ENCODE results near the gene ILKAP.

Gene ILKAP

GRCh38 chr2:238154570-238154969 is 48.9 kb downstream of the ILKAP start:
- no peak for DNase-seq (ENCODE audit: low read depth, low spot score)
- Histone ChIP-seq H3K4me3 (ENCODE audit: insufficient read length, low read depth) (no peak overlapping the region), H3K4me1 (ENCODE audit: insufficient read depth, insufficient read length) (peaks cover 16% of the 10 kb centered on the region), H3K36me3 (ENCODE audit: insufficient read depth, insufficient read length, low read length) (no peaks in the 10 kb centered on the region), H3K27me3 (ENCODE audit: insufficient read depth, insufficient read length) (peaks cover 5% of the 10 kb centered on the region), H3K9me3 (ENCODE audit: insufficient read depth, low read length) (peaks cover 7% of the 10 kb centered on the region; the same call in 1 of the 2 replicates), H3K9ac (ENCODE audit: insufficient read length, low read depth) (no peak overlapping the region)
- TF ChIP-seq ZNF274 (IDR thresholded peaks at IDR 0.05; ENCODE audit: low read depth, low read length): no peak
- TF ChIP-seq YY1 (IDR thresholded peaks at IDR 0.05; ENCODE audit: insufficient read depth, insufficient read length): no peak
- no peak for TF ChIP-seq SUZ12 (IDR thresholded peaks at IDR 0.05; ENCODE audit: extremely low read depth, insufficient read depth, insufficient read length)

GRCh38 chr2:238152771-238153688 is 50.5 kb downstream of the ILKAP start:
- Histone ChIP-seq H3K27me3 (ENCODE audit: insufficient read depth, insufficient read length) (no peaks in the 10 kb centered on the region), H3K9me3 (ENCODE audit: insufficient read depth, low read length) (peaks cover 7% of the 10 kb centered on the region; the same call in 1 of the 2 replicates), H3K4me1 (ENCODE audit: insufficient read depth, insufficient read length) (peaks cover 15% of the 10 kb centered on the region), H3K36me3 (ENCODE audit: insufficient read depth, insufficient read length, low read length) (no peaks in the 10 kb centered on the region), H3K4me3 (ENCODE audit: insufficient read length, low read depth) (no peak overlapping the region), H3K9ac (ENCODE audit: insufficient read length, low read depth) (no peak overlapping the region)
- TF ChIP-seq SUZ12 (IDR thresholded peaks at IDR 0.05; ENCODE audit: extremely low read depth, insufficient read depth, insufficient read length) (no peak), ZNF274 (IDR thresholded peaks at IDR 0.05; ENCODE audit: low read depth, low read length) (no peak), YY1 (IDR thresholded peaks at IDR 0.05; ENCODE audit: insufficient read depth, insufficient read length) (no peak)
- no peak for DNase-seq (ENCODE audit: low read depth, low spot score)

- peaks cover 7% of the 10 kb centered on the region; the same call in 1 of the 2 replicates for H3K9me3 ChIP-seq (ENCODE audit: insufficient read depth, low read length)
- no peaks in the 10 kb centered on the region for H3K36me3 ChIP-seq (ENCODE audit: insufficient read depth, insufficient read length, low read length)
- TF ChIP-seq ZNF274 (IDR thresholded peaks at IDR 0.05; ENCODE audit: low read depth, low read length) (no peak), SUZ12 (IDR thresholded peaks at IDR 0.05; ENCODE audit: extremely low read depth, insufficient read depth, insufficient read length) (no peak), YY1 (IDR thresholded peaks at IDR 0.05; ENCODE audit: insufficient read depth, insufficient read length) (no peak)
- H3K9ac ChIP-seq (ENCODE audit: insufficient read length, low read depth): peak overlapping the region; percentile 39
- no peak overlapping the region for H3K4me3 ChIP-seq (ENCODE audit: insufficient read length, low read depth)
- no peaks in the 10 kb centered on the region for H3K27me3 ChIP-seq (ENCODE audit: insufficient read depth, insufficient read length)
- H3K4me1 ChIP-seq (ENCODE audit: insufficient read depth, insufficient read length): peaks cover 19% of the 10 kb centered on the region
- no peak for DNase-seq (ENCODE audit: low read depth, low spot score)
Measured at GRCh38 chr2:238151628-238152235, 51.8 kb downstream of the ILKAP start.

- no peaks in the 10 kb centered on the region for H3K36me3 ChIP-seq (ENCODE audit: insufficient read depth, insufficient read length, low read length)
- DNase-seq (ENCODE audit: low read depth, low spot score): no peak
- peak overlapping the region; percentile 39 for H3K9ac ChIP-seq (ENCODE audit: insufficient read length, low read depth)
- no peak overlapping the region for H3K4me3 ChIP-seq (ENCODE audit: insufficient read length, low read depth)
- no peak for TF ChIP-seq YY1 (IDR thresholded peaks at IDR 0.05; ENCODE audit: insufficient read depth, insufficient read length)
- H3K9me3 ChIP-seq (ENCODE audit: insufficient read depth, low read length): peaks cover 7% of the 10 kb centered on the region; the same call in 1 of the 2 replicates
- peaks cover 19% of the 10 kb centered on the region for H3K4me1 ChIP-seq (ENCODE audit: insufficient read depth, insufficient read length)
- no peaks in the 10 kb centered on the region for H3K27me3 ChIP-seq (ENCODE audit: insufficient read depth, insufficient read length)
Measured at GRCh38 chr2:238151205-238151604, 52.3 kb downstream of the ILKAP start.

- no peaks in the 10 kb centered on the region for H3K27me3 ChIP-seq (ENCODE audit: insufficient read depth, insufficient read length)
- DNase-seq (ENCODE audit: low read depth, low spot score): no peak
- no peak for TF ChIP-seq ZNF274 (IDR thresholded peaks at IDR 0.05; ENCODE audit: low read depth, low read length)
- TF ChIP-seq SUZ12 (IDR thresholded peaks at IDR 0.05; ENCODE audit: extremely low read depth, insufficient read depth, insufficient read length): no peak
- no peak for TF ChIP-seq YY1 (IDR thresholded peaks at IDR 0.05; ENCODE audit: insufficient read depth, insufficient read length)
- no peaks in the 10 kb centered on the region for H3K36me3 ChIP-seq (ENCODE audit: insufficient read depth, insufficient read length, low read length)
- peak overlapping the region; percentile 53 for H3K9ac ChIP-seq (ENCODE audit: insufficient read length, low read depth)
- H3K9me3 ChIP-seq (ENCODE audit: insufficient read depth, low read length): peaks cover 7% of the 10 kb centered on the region; the same call in 1 of the 2 replicates
- no peak overlapping the region for H3K4me3 ChIP-seq (ENCODE audit: insufficient read length, low read depth)
- H3K4me1 ChIP-seq (ENCODE audit: insufficient read depth, insufficient read length): peaks cover 19% of the 10 kb centered on the region
Measured at GRCh38 chr2:238150686-238151085, 52.8 kb downstream of the ILKAP start.

- Histone ChIP-seq H3K9ac (ENCODE audit: insufficient read length, low read depth) (peak overlapping the region; percentile 53), H3K36me3 (ENCODE audit: insufficient read depth, insufficient read length, low read length) (no peaks in the 10 kb centered on the region), H3K4me3 (ENCODE audit: insufficient read length, low read depth) (no peak overlapping the region), H3K9me3 (ENCODE audit: insufficient read depth, low read length) (peaks cover 7% of the 10 kb centered on the region; the same call in 1 of the 2 replicates), H3K27me3 (ENCODE audit: insufficient read depth, insufficient read length) (no peaks in the 10 kb centered on the region), H3K4me1 (ENCODE audit: insufficient read depth, insufficient read length) (peaks cover 19% of the 10 kb centered on the region)
- DNase-seq (ENCODE audit: low read depth, low spot score): no peak
- TF ChIP-seq YY1 (IDR thresholded peaks at IDR 0.05; ENCODE audit: insufficient read depth, insufficient read length) (no peak), ZNF274 (IDR thresholded peaks at IDR 0.05; ENCODE audit: low read depth, low read length) (no peak), SUZ12 (IDR thresholded peaks at IDR 0.05; ENCODE audit: extremely low read depth, insufficient read depth, insufficient read length) (no peak)
Measured at GRCh38 chr2:238149841-238150572, 53.5 kb downstream of the ILKAP start.

Measured in NT2/D1 (cell line).